ENCODE data around the gene ATXN1.

ATXN1 gene

DNA sequence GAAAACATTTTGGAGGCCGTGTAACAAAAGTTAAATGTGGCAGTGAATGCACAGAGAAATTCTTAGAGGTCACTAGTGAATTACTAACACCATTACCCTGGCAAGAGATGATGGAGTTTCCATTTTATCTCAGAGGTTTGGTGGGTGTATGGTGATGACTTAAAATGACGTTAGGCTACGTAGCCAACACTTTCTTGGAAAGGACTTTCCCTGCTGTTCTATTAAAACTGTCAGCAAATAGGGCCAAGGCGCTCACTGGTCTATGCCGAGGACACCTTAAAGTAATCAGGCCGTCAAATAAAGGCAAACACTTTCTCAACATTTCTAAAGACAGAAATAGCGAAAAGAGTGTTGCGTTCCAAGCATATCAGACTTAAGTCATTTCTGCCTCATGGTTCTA, 362.1 kb downstream of the ATXN1 start:
- no peak for DNase-seq (ENCODE audit: low read depth)
- no peak overlapping the region for H3K4me3 ChIP-seq (ENCODE audit: low read length)
- TF ChIP-seq, protein P1, sequence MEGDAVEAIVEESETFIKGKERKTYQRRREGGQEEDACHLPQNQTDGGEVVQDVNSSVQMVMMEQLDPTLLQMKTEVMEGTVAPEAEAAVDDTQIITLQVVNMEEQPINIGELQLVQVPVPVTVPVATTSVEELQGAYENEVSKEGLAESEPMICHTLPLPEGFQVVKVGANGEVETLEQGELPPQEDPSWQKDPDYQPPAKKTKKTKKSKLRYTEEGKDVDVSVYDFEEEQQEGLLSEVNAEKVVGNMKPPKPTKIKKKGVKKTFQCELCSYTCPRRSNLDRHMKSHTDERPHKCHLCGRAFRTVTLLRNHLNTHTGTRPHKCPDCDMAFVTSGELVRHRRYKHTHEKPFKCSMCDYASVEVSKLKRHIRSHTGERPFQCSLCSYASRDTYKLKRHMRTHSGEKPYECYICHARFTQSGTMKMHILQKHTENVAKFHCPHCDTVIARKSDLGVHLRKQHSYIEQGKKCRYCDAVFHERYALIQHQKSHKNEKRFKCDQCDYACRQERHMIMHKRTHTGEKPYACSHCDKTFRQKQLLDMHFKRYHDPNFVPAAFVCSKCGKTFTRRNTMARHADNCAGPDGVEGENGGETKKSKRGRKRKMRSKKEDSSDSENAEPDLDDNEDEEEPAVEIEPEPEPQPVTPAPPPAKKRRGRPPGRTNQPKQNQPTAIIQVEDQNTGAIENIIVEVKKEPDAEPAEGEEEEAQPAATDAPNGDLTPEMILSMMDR (conservative IDR thresholded peaks at IDR 0.05; ENCODE audit: low read depth, low read length): no peak

DNA sequence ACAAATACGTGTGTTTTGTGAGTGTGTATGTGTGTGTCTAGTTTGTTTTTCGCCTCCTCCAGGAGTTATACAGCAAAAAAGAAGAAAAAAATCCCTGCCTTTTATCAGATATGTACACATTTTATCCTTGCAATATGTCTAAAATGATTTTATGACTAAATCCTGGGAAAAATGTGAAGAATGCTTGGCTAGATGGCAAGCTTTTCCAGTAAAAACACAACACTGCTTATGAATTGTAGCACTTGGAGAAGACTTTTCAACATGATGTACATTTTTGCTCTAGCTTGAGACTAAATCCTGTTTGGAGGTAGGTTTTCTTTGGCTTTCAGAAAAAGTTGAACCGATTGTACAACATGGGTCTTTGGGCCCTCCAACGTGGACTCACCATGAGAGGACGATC, 362.7 kb downstream of the ATXN1 start:
- peak; percentile 70 for DNase-seq (ENCODE audit: low read depth)
- TF ChIP-seq, protein P1 (conservative IDR thresholded peaks at IDR 0.05; ENCODE audit: low read depth, low read length): no peak
- no peak overlapping the region for H3K4me3 ChIP-seq (ENCODE audit: low read length)

DNA sequence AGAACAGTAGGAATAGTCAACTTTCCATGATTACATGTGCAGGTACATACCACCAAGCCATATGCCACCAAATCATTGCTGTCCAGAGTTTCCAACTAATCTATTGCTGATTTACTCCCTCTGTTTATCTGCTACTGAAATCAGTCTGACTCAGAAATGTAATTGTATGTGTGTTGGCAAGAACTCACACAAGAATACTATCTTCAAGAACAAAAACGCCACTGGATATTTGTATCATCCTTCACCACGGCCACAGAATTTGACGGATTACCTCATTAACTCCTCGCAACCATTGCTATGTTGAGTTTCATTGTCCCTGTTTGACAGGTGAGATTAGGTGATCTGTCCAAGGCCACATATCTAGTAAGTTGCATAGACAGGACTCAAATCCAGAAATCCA, 363.6 kb downstream of the ATXN1 start:
- TF ChIP-seq, protein P1 (conservative IDR thresholded peaks at IDR 0.05; ENCODE audit: low read depth, low read length): no peak
- H3K4me3 ChIP-seq (ENCODE audit: low read length): no peak overlapping the region
- no peak for DNase-seq (ENCODE audit: low read depth)

DNA sequence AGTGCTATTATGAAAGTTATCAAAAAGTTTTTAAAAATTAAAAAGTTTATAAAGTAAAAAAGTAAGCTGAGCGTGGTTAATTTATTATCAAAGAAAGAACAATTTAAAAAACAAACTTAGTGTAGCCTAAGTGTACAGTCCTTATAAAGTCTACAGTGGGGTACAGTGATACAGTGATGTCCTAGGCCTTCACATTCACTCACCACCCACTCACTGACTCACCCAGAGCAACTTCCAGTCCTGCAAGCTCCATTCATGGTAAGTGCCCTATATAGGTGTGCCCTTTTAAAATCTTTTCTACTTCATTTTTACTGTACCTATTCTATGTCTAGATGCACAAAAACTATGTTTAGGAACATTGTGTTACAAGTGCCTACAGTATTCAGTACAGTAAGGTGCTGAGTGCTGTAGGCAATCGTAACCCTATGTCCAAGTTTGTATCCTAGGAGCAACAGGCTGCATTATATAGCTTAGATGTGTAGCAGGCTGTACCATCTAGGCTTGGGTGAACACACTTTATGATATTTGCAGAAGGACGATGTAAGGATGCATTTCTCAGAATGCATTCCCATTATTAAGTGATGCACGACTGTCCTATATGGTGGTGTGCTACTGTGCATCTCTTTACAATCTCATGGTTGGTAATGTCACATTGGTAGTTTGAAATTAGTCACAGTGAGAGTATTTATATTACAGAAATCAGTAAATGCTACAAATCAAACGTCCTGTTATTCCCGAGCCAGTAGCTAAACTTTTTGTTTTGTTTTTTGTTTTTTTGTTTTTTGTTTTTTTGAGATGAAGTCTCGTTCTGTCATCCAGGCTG, 364.6 kb downstream of the ATXN1 start:
- H3K4me3 ChIP-seq (ENCODE audit: low read length): no peak overlapping the region
- DNase-seq (ENCODE audit: low read depth): no peak
- TF ChIP-seq, protein P1 (conservative IDR thresholded peaks at IDR 0.05; ENCODE audit: low read depth, low read length): no peak

DNA sequence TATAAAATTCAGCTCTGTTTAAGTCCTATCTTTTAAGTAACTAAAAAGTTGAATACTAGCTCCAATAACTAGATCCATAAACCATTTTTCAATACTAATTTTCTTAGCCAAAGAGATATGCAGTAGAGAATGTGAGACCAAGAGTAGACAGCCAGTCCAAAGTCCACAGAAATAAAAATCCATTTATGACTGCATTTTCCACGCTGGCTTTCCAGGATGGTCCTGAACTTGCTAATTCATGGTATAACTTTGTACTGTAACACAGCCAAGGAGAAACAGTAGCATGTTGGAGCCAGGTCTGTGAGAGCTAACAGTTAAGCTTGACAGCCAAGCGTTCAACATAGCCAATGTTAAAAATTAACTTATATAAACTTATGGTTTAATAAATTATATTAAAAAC, 366.6 kb downstream of the ATXN1 start:
- no peak for DNase-seq (ENCODE audit: low read depth)
- no peak overlapping the region for H3K4me3 ChIP-seq (ENCODE audit: low read length)
- TF ChIP-seq, protein P1 (conservative IDR thresholded peaks at IDR 0.05; ENCODE audit: low read depth, low read length): no peak

DNA sequence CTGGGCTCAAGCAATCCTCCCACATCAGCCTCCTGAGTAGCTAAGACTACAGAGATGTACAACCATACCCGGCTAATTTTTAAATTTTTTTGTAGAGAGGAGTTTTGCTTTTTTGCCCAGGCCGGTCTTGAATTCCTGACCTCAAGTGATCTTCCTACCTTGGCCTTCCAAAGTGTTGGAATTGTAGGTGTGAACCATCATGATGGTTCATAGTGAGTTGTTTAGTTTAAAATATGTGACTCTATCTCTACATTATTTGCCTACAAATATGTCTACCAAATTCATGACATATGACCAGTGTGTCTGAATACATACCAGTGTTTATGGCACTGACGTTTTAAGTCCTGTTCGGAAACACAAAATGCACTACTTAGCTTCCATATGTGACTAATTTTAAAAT, 367.9 kb downstream of the ATXN1 start:
- DNase-seq (ENCODE audit: low read depth): no peak
- TF ChIP-seq, protein P1 (conservative IDR thresholded peaks at IDR 0.05; ENCODE audit: low read depth, low read length): no peak
- no peak overlapping the region for H3K4me3 ChIP-seq (ENCODE audit: low read length)

DNA sequence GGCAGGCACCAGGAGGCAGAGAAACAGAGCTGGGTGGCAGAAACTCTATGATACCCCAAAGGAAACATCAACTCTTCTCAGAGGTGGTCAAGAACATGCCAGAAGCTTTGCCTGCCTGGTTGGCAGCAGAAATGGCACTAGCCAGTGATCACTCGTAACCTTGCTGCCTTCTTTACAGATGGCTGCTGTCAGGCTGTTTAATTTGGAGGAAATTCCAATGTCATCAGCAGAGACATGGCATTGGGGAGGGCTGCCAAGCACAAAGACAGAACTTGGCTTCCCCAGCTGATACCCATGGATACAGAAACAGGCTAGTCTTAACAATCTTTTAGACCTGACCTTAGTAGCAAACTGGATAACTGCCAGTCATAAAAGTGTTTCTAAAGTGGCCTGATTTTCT, 369.2 kb downstream of the ATXN1 start:
- no peak for DNase-seq (ENCODE audit: low read depth)

More for the DNA sequence above, 369.2 kb downstream of the ATXN1 start:
- H3K4me3 ChIP-seq (ENCODE audit: low read length): no peak overlapping the region
- TF ChIP-seq, protein P1 (conservative IDR thresholded peaks at IDR 0.05; ENCODE audit: low read depth, low read length): no peak
